Measurements from ENCODE around the gene GALNT10. TPM values are rescaled to one million over a fixed set of nuclear protein-coding genes. Genes with fewer than 3 reads are reported as not detected.

GALNT10 gene
- total RNA-seq, 4 donors from 2014 or later = 5.6 to 22.9 (median 14.4) TPM

DNA sequence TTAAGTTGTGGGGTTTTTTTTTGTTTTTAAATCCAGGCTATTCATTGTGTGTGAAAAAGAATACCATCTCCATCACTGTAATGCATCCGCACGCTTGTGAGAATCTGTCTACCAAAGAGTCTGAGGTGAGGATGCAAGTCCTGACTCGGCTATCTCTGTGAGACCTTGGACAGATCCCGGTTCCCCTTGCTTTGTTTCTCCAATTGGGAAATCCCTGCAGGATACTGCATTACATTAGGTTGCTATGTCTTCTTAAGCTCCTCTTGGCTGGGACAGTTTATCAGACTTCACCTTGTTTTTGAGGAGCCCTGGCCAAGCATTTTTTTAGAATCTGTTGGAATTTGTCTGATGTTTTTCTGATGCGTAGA lies 46.8 kb downstream of the GALNT10 start:
- Histone ChIP-seq H3K36me3 (no peaks in the 10 kb centered on the region), H3K27me3 (no peaks in the 10 kb centered on the region), H3K4me1 (no peaks in the 10 kb centered on the region), H3K4me3 (no peak overlapping the region), H3K9me3 (no peaks in the 10 kb centered on the region), H3K27ac (no peak overlapping the region)
- intact Hi-C loops (cut with DNase I; ENCODE audit: low total_unique reads) = no loop called here
- no peak for DNase-seq
- TF ChIP-seq, protein P1, sequence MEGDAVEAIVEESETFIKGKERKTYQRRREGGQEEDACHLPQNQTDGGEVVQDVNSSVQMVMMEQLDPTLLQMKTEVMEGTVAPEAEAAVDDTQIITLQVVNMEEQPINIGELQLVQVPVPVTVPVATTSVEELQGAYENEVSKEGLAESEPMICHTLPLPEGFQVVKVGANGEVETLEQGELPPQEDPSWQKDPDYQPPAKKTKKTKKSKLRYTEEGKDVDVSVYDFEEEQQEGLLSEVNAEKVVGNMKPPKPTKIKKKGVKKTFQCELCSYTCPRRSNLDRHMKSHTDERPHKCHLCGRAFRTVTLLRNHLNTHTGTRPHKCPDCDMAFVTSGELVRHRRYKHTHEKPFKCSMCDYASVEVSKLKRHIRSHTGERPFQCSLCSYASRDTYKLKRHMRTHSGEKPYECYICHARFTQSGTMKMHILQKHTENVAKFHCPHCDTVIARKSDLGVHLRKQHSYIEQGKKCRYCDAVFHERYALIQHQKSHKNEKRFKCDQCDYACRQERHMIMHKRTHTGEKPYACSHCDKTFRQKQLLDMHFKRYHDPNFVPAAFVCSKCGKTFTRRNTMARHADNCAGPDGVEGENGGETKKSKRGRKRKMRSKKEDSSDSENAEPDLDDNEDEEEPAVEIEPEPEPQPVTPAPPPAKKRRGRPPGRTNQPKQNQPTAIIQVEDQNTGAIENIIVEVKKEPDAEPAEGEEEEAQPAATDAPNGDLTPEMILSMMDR (IDR thresholded peaks at IDR 0.05) = no peak
- TF ChIP-seq POLR2A (IDR thresholded peaks at IDR 0.05) = no peak

- Histone ChIP-seq H3K4me1 (no peaks in the 10 kb centered on the region), H3K9me3 (no peaks in the 10 kb centered on the region), H3K4me3 (no peak overlapping the region), H3K36me3 (no peaks in the 10 kb centered on the region), H3K27me3 (no peaks in the 10 kb centered on the region), H3K27ac (no peak overlapping the region)
- no peak for TF ChIP-seq POLR2A (IDR thresholded peaks at IDR 0.05)
- intact Hi-C loops (cut with DNase I; ENCODE audit: low total_unique reads) = loop anchor here (2.0 kb wide), 1 partner anchor 73 kb away; no protein-coding TSS in a partner anchor
- DNase-seq = no peak
Observed at GRCh38 chr5:154237946-154238345, 47.4 kb downstream of the GALNT10 start.

GRCh38 chr5:154238776-154239481 lies 48.4 kb downstream of the GALNT10 start:
- no peak for DNase-seq
- Histone ChIP-seq H3K4me3 (no peak overlapping the region), H3K9me3 (no peaks in the 10 kb centered on the region), H3K27ac (no peak overlapping the region), H3K4me1 (no peaks in the 10 kb centered on the region), H3K27me3 (no peaks in the 10 kb centered on the region), H3K36me3 (no peaks in the 10 kb centered on the region)
- intact Hi-C loops (cut with DNase I; ENCODE audit: low total_unique reads) = loop anchor here (2.0 kb wide), 1 partner anchor 72 kb away; no protein-coding TSS in a partner anchor
- no peak for TF ChIP-seq POLR2A (IDR thresholded peaks at IDR 0.05)
- TF ChIP-seq, protein P1 (IDR thresholded peaks at IDR 0.05) = no peak

DNA sequence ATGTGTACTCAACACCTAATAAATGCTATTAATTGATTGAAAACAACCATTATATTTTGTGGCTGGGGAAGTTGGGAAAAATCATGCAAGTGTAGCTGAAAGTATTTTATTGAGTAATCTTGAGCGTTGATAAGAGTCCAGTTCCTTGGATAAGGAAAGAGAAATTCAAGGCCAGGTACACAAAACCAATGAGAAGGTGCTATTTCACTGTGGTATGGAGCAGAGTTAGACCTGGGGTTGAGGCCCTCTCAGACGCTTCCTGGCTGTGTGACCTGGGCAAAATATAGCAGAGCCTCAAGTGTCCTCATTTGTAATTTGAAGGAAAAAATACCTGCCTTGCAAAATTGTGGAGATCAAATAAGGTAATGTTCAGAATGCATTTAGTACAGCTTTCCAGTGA lies 50.1 kb downstream of the GALNT10 start:
- Histone ChIP-seq H3K9me3 (no peaks in the 10 kb centered on the region), H3K4me3 (no peak overlapping the region), H3K27ac (no peak overlapping the region), H3K36me3 (no peaks in the 10 kb centered on the region), H3K4me1 (no peaks in the 10 kb centered on the region), H3K27me3 (no peaks in the 10 kb centered on the region)
- no peak for DNase-seq
- intact Hi-C loops (cut with DNase I; ENCODE audit: low total_unique reads) = no loop called here
- TF ChIP-seq POLR2A (IDR thresholded peaks at IDR 0.05) = no peak
- TF ChIP-seq, protein P1 (IDR thresholded peaks at IDR 0.05) = no peak

- Histone ChIP-seq H3K27me3 (no peaks in the 10 kb centered on the region), H3K4me1 (no peaks in the 10 kb centered on the region), H3K27ac (no peak overlapping the region), H3K4me3 (no peak overlapping the region), H3K36me3 (no peaks in the 10 kb centered on the region), H3K9me3 (no peaks in the 10 kb centered on the region)
- intact Hi-C loops (cut with DNase I; ENCODE audit: low total_unique reads) = no loop called here
- DNase-seq = no peak
- TF ChIP-seq, protein P1 (IDR thresholded peaks at IDR 0.05) = no peak
- no peak for TF ChIP-seq POLR2A (IDR thresholded peaks at IDR 0.05)
Observed at GRCh38 chr5:154241021-154241420, 50.5 kb downstream of the GALNT10 start.

Data from uterus (tissue), 4 donors.